Measurements from ENCODE around the gene CCDC40.
A peak's percentile ranks its signal among the peaks of the same experiment; 100 is the strongest.

The CCDC40 gene

GRCh38 chr17:80050706-80051105, 14.3 kb downstream of the CCDC40 start:
- no peak for DNase-seq

GRCh38 chr17:80051681-80052080, 15.2 kb downstream of the CCDC40 start:
- no peak for DNase-seq

GRCh38 chr17:80053102-80053501, 16.7 kb downstream of the CCDC40 start:
- no peak for DNase-seq

GRCh38 chr17:80055597-80055996, 19.2 kb downstream of the CCDC40 start:
- DNase-seq: no peak

DNA sequence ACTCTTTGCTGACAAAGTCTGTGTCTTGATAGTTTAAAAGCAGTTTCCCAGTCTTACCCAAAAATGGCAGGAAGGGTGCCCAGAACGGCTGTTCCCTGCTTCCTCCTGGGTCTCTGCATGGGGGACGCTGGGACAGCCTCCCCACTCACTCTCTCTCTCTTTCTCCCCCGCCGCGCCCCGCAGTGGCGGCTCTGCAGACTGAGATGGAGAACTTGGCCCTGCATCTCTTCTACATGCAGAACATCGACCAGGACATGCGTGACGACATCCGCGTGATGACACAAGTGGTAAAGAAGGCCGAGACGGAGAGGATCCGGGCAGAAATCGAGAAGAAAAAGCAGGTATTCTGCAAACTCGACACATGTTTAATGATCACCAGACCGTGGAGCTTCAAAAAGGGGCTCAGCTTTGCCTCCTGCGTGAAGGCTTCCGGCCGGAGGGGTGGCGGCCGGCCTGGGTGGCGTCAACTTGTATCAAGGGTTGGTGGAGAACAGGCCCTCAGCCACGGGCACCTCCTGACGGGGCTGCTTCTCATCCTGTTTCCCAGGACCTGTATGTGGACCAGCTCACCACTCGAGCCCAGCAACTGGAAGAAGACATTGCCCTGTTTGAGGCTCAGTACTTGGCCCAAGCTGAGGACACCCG, 22.0 kb downstream of the CCDC40 start:
- no peak for DNase-seq

GRCh38 chr17:80060644-80061043, 24.2 kb downstream of the CCDC40 start:
- DNase-seq: no peak

GRCh38 chr17:80061421-80061820, 25.0 kb downstream of the CCDC40 start:
- no peak for DNase-seq

DNA sequence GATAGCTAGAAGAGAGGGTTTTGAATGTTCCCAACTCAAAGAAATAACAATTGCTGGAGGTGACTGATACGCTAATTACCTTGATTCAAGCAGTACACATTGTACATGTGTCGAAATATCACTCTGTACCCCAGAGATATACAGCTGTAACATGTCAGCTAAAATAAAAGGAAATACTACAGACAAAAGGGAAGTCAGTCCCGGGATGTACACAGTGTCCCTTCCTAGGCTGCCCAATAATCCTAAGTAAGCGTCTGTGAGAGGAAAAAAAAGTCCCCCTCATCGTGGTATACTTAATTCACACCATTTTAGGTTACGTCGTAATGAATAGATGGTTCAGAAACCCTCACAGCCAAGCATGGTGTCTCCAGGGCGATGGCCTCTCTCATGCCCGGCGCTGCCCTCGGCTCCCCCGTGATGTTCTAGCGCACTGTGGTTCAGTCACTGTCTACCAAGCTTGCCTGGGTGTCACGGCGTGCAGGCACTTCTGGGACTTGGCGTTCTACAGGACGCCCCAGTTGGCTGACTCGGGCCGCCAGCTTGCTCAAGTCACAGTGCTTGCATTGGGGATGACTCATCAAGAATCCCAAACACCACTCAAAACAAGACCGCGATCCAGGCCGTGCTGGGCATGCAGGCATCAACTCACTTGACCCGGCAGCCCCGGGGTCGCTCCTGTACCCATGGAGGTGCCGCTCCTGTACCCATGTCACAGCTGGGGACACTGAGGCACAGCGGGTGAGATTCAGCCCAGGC, 27.6 kb downstream of the CCDC40 start:
- DNase-seq: no peak

GRCh38 chr17:80064696-80065095, 28.3 kb downstream of the CCDC40 start:
- no peak for DNase-seq

DNA sequence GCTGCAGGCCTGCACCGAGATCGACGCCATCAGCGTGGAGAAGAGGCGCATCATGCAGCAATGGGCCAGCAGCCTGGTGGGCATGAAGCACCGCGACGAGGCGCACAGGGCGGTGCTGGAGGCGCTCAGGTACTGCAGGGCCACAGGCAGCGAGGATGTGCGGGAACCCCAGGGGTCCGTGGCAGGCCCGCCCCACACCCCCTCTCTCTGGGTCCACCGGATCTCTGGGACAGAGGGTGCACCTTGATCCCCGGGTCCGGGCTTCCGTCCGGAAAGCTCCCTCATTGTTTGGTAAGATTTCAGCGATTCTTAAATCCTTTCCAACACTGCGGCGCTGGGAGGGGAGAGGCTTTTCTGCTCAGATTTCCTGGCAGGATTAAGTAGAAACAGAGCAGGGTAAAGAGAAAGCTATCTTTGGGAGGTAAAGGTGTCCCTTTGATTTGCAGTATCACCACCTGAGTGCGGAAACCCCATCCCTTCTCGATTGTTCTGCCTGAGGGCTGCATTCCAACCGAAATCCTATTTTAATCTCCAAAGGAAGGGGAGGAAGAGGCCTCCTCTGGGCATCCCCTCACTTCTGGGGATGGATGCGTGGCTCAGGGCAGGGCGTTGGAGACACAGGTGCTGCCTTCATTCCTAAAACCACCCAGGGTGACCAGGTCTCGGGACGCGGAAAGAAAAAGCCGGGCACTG, 29.2 kb downstream of the CCDC40 start:
- DNase-seq: no peak

GRCh38 chr17:80067393-80067986, 31.0 kb downstream of the CCDC40 start:
- DNase-seq: no peak

GRCh38 chr17:80068301-80069222, 32.1 kb downstream of the CCDC40 start:
- no peak for DNase-seq

- no peak for DNase-seq
These were observed 34.1 kb downstream of the CCDC40 start for GRCh38 chr17:80070375-80071115.

GRCh38 chr17:80071116-80071841, 34.8 kb downstream of the CCDC40 start:
- no peak for DNase-seq

- DNase-seq: no peak
These were observed 36.0 kb downstream of the CCDC40 start for GRCh38 chr17:80072410-80072809.

- no peak for DNase-seq
These were observed 43.6 kb downstream of the CCDC40 start for GRCh38 chr17:80080081-80080480.

- DNase-seq: no peak
These were observed 45.2 kb downstream of the CCDC40 start for GRCh38 chr17:80081596-80081995.

DNA sequence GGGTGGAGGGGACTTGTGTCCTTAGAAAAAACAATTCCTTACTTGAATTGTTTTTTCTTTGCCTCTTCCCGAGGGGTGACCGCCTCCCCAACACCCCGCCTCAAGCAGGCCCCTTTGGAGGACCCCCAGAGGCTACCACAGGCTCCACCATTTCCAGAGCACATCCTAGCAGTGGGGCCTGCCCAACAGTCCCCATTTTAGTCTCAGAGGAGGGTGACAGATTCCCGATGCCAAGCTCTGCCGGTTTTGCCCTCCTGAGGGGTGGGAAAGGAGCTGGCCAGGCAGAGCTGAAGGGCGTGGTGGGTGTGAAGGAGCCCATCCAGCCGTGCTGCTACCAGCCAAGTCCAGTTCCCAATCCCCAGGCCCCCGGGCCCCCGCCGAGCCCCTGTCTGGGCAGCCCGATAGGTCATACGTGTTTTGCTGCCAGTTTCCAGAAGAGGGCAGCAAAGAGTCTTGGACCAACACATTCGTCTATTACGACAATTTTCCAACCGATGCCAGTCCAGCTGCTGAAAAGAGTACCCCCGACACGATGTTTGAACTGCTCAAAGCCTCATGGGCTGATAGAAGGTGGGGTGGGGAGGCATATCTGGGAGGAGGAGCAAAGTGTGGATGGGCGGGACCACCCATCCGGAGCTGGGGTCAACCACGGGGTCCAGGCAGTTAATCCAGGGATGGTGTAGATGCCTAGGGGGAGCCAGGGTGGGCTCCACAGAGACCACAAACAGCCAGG, 46.1 kb downstream of the CCDC40 start:
- peak; percentile 25 for DNase-seq

DNA sequence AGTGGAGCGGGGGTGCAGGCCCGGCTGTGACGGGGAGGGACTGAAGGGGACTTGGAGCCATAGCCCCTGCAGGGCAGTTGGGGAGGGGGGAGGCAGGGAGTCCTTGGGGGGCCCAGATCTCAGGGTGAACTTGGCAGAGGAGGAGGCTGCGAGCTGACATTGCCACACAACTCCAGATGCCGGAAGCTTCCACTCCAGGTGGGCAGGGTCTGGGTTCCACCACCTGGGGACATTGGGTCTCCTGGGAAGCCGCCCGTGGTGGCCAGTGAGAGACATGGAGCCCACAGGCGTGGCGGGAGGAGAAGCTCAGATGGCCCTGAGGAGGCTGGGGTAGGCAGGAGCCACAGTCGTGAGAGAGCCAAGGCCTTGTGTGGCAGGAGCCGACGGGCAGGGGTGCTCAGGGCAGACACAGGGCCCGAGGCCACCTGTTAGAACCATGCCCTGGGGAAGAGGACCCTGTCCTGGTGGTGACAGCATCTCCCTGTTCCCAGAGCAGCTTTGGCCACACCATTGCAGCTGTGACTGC, 46.8 kb downstream of the CCDC40 start:
- no peak for DNase-seq

DNA sequence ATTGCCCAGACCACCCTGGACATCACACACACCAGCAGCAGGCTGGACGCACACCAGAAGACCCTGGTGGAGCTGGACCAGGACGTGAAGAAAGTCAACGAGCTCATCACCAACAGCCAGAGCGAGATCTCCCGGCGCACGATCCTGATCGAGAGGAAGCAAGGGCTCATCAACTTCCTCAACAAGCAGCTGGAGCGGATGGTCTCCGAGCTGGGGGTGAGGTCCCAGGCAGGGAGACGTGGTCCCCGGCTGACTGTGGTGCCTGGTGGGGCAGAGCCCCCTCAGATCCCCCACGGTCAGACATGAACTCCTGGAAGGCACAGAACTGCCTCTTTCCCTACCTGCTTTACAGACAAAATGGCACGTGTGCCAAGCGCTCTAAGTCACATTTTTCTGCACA, 48.3 kb downstream of the CCDC40 start:
- DNase-seq: no peak
